GM12875 (cell line): ENCODE results near the gene BRIP1.

ENCODE experiments used
- H3K4me3 ChIP-seq: one replicate; pipeline ENCODE4 v1.5.1; 2011; ENCODE audit warnings: low read depth, low read length, control low read depth
- CTCF ChIP-seq: IDR thresholded peaks from 2 replicates; pipeline ENCODE4 v1.5.1; 2011; ENCODE audit warnings: low read depth, mild to moderate bottlenecking, control low read depth, inconsistent platforms, low read length, moderate library complexity, borderline replicate concordance; ENCODE audit not compliant: insufficient read depth

Gene BRIP1

GRCh38 chr17:61701978-61702377 lies 161.3 kb downstream of the BRIP1 start:
- H3K4me3 ChIP-seq, result no peak overlapping the region
- TF ChIP-seq CTCF, result no peak

GRCh38 chr17:61701334-61701733 lies 162.0 kb downstream of the BRIP1 start:
- no peak for TF ChIP-seq CTCF
- H3K4me3 ChIP-seq, result no peak overlapping the region

GRCh38 chr17:61700252-61700651 lies 163.1 kb downstream of the BRIP1 start:
- H3K4me3 ChIP-seq, result no peak overlapping the region
- TF ChIP-seq CTCF, result no peak

- no peak for TF ChIP-seq CTCF
- H3K4me3 ChIP-seq, result no peak overlapping the region
These were observed 163.6 kb downstream of the BRIP1 start for GRCh38 chr17:61699694-61700093.

- no peak overlapping the region for H3K4me3 ChIP-seq
- TF ChIP-seq CTCF, result no peak
These were observed 164.3 kb downstream of the BRIP1 start for GRCh38 chr17:61699032-61699431.

- no peak for TF ChIP-seq CTCF
These were observed 165.1 kb downstream of the BRIP1 start for GRCh38 chr17:61698244-61698643.

GRCh38 chr17:61695779-61696337 lies 167.5 kb downstream of the BRIP1 start:
- TF ChIP-seq CTCF, result no peak
- no peak overlapping the region for H3K4me3 ChIP-seq

More at GRCh38 chr17:61698244-61698643, 165.1 kb downstream of the BRIP1 start:
- H3K4me3 ChIP-seq, result no peak overlapping the region
